Ovary (tissue), 10 donors: ENCODE measurements around the gene KDM5A. TPM values are rescaled to one million over a fixed set of nuclear protein-coding genes. Genes with fewer than 3 reads are reported as not detected.
"Not testable (repeated sequence)": the region's sequence is repeated elsewhere in the genome, so short reads cannot be mapped to it uniquely, and the experiment has no call there.

Experiments used
- DNase-seq, 5 donors: peaks; one replicate each; pipeline ENCODE4 v3.0.0-alpha.2; 2019 to 2020
- H3K27ac ChIP-seq, 2 donors: fragments of 200-600 bp; one replicate each; pipeline versions ENCODE4 v1.5.1 to v1.8.0; 2019 to 2022
- H3K27me3 ChIP-seq: fragments of 200-600 bp; one replicate; pipeline ENCODE4 v1.8.0; 2022
- H3K36me3 ChIP-seq: fragments of 200-600 bp; sonication (generic); one replicate; pipeline ENCODE4 v1.5.1; 2019
- H3K4me1 ChIP-seq: one replicate; pipeline ENCODE4 v1.8.1; 2013; ENCODE audit warnings: mild to moderate bottlenecking, moderate library complexity; ENCODE audit not compliant: insufficient read depth
- H3K4me3 ChIP-seq: fragments of 200-600 bp; sonication (generic); one replicate; pipeline ENCODE4 v1.5.1; 2017
- H3K9me3 ChIP-seq, 2 donors: fragments of 200-600 bp in 1 of 2; sonication (generic) in 1 of 2; one replicate each; pipeline versions ENCODE4 v1.5.1 to v1.8.1; 2013 to 2019; ENCODE audit warnings: mild to moderate bottlenecking in 1 of 2, moderate library complexity in 1 of 2
- EP300 ChIP-seq: sonication (generic); formaldehyde crosslinking; IDR thresholded peaks from one replicate; pipeline ENCODE4 v1.6.1; 2017; ENCODE audit warnings: antibody characterized with exemption
- POLR2A ChIP-seq: fragments of 450-650 bp; IDR thresholded peaks from one replicate; pipeline ENCODE4 v1.6.1; 2017; ENCODE audit warnings: antibody characterized with exemption, mild to moderate bottlenecking, moderate library complexity
- WGBS, 3 donors: extraction: QIAGEN DNeasy Blood & Tissue Kit in 1 of 3; methylation state at CpG; one replicate each; pipeline versions ENCODE4 v1.1.5 to v1.1.7; 2013 to 2017; 5-methylcytosine and 5-hydroxymethylcytosine counted together
- intact Hi-C, 4 donors: fragments of 100-400 bp; cut with DNase I; formaldehyde crosslinking; loops; one replicate each; pipeline versions ENCODE4 v1.11.0 to v1.15.1; 2022 to 2023
- long read RNA-seq, 3 donors: library from polyadenylated mRNA in 2 of 3; unstranded in 2 of 3; transcript quantifications; one replicate each; pipeline ENCODE4 v2.0.0 and lab custom pipeline, GENCODE V29; 2021 to 2026
- polyA plus RNA-seq, 2 donors: library from polyadenylated mRNA; stranded (reverse); fragments of 200-250 nt in 1 of 2; fragments of 350-450 nt in 1 of 2; fragmentation: Illumina TruSeq in 1 of 2; extraction: RNeasy Lipid Tissue Mini Kit (QIAGEN cat#74804) in 1 of 2; gene quantifications; one replicate each; pipeline ENCODE4 v1.2.3, GENCODE V29; 2013 to 2014
- total RNA-seq, 7 donors: library from RNA; depleted of rRNA in 2 of 7; stranded (reverse); fragments of >200 nt in 2 of 7; fragmentation: NEBNext Ultra II Directional in 3 of 7; extraction: Animal tissue kit (Norgen Biotek cat#: 25700) in 3 of 7; gene quantifications; one replicate each; pipeline versions ENCODE4 v1.1.0 to v1.2.4, GENCODE V29; 2016 to 2023
- TF ChIP-seq, protein P1 (sequence below), 3 donors: fragments of 450-650 bp in 2 of 3; fragments of 200-600 bp in 1 of 3; IDR thresholded peaks; one replicate each; pipeline versions ENCODE4 v1.5.1 to v1.8.0; 2016 to 2022; ENCODE audit warnings: antibody characterized with exemption in 3 of 3, mild to moderate bottlenecking in 1 of 3
- donor health status: DM: no; HTN: no; CAD: no; lungs with moderate emphysema.
- donor health status: DM: no; HTN: no; CAD: no.
- donor health status: Bipolar disorder and iron deficiency.
- donor health status: DM: yes; HTN: yes; CAD: no.
- donor health status: DM: no; HTN: no; CAD: no.
- donor health status: DM: yes; HTN: yes; CAD: no.

Gene KDM5A
- total RNA-seq (10 to 100 TPM; 44.5 to 69.9 (median 62.0) TPM), polyA plus RNA-seq (10 to 100 TPM; 11.6 to 21.9 TPM)
- long read RNA-seq, donor 1, partial matches to known transcripts: 111 of 136 reads
- long read RNA-seq, donor 1, other reads (novel, unspliced or antisense): 25 of 136 reads
- long read RNA-seq, donor 2, partial matches to known transcripts: 11 of 12 reads
- long read RNA-seq, donor 2, other reads (novel, unspliced or antisense): 0 of 12 reads
- long read RNA-seq, donor 3, full-length matches to known transcripts: 8 of 33 reads
- long read RNA-seq, donor 3, partial matches to known transcripts: 18 of 33 reads
- long read RNA-seq, donor 3, other reads (novel, unspliced or antisense): 7 of 33 reads

DNA sequence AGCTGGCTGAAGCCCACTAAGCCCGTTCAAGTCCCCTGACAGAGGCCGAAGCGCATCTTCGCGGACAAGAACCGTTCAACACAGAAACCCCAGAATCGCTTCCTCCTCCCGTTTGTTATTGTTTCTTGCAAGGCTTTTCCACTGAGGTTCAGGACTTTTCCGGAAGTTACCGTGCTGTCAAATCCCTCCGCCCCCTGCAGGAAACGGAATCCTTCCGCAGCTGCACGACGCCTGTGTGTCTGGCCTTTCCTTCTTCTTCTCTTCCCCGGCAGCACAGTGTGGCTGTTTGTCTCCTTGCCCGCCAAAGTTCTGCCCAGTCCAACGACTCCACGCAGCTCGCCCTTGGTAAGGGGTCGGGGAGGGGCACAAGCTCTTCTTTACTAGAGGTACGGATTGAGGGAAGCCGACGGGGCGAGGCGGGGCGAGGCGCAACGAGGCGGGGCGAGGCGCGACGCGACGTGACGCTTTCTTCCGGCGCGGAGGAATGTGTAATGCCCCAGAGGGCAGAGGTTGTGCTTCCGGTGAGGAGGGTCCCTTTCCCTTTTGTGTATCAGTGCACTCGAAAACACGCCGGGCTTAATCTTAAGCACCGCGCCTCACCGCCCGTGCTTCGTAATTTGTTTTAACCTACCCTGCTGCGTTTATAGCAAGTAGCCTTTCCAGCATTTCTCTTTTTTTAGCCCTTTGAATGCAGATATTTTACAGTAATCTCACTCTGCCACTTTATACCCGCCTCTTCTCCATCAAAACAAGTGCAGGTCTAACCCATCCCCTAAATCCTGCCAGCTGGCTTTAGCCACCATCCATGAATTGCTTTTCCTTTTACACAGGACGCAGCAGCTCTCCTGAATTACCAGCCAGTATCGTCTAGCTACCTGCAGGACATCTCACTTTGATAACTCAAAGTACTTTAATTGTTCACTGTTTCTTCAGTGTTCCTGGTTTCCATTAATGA is at the start of gene KDM5A:
Gene KDM5A, minus strand, starts transcription at position 179 of the 955 bp plus-strand sequence. CDS start 229 bp downstream, outside the sequence.
- peak; percentile 53 for TF ChIP-seq POLR2A
- TF ChIP-seq, protein P1, sequence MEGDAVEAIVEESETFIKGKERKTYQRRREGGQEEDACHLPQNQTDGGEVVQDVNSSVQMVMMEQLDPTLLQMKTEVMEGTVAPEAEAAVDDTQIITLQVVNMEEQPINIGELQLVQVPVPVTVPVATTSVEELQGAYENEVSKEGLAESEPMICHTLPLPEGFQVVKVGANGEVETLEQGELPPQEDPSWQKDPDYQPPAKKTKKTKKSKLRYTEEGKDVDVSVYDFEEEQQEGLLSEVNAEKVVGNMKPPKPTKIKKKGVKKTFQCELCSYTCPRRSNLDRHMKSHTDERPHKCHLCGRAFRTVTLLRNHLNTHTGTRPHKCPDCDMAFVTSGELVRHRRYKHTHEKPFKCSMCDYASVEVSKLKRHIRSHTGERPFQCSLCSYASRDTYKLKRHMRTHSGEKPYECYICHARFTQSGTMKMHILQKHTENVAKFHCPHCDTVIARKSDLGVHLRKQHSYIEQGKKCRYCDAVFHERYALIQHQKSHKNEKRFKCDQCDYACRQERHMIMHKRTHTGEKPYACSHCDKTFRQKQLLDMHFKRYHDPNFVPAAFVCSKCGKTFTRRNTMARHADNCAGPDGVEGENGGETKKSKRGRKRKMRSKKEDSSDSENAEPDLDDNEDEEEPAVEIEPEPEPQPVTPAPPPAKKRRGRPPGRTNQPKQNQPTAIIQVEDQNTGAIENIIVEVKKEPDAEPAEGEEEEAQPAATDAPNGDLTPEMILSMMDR (IDR thresholded peaks at IDR 0.05): peak in 2 of 3 donors; percentile 12 to 21
- TF ChIP-seq EP300: peak; percentile 56
- peak; percentile 88 to 93 (median 91) for DNase-seq
- 1% methylated on average over 53 of the region's 53 CpGs for WGBS, 3 donors
- Histone ChIP-seq H3K27ac (peak within 1 kb of the TSS; percentile 48 to 79), H3K36me3 (no peaks in the 10 kb centered on the region), H3K4me3 (peak within 1 kb of the TSS; percentile 81), H3K27me3 (no peaks in the 10 kb centered on the region), H3K4me1 (no peaks in the 10 kb centered on the region), H3K9me3 (no peaks in the 10 kb centered on the region)
- intact Hi-C loops: no loop called here

DNA sequence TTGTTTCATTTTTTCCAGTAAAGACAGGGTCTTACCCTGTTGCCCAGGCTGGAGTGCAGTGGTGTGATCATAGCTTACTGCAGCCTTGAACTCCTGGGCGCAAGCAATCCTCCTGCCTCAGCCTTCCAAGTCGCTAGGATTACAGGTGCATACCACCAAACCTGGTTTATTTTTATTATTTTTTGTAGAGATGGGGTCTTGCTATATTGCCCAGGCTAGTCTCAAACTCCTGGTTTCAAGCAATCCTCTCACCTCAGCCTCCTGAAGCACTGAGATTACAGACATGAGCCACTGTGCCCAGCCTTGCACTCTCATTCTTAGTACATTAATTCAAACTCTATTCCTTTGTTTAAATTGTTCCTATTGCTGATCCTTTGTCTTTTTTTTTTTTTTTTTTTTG is 46.6 kb upstream of the KDM5A start:
- DNase-seq, H3K4me3 ChIP-seq, H3K27me3 ChIP-seq, H3K36me3 ChIP-seq, intact Hi-C loops, H3K4me1 ChIP-seq, H3K9me3 ChIP-seq, H3K27ac ChIP-seq: not testable (repeated sequence)
- WGBS, 3 donors: 93 to 96% (median 95%) methylated on average over 2 of the region's 2 CpGs

DNA sequence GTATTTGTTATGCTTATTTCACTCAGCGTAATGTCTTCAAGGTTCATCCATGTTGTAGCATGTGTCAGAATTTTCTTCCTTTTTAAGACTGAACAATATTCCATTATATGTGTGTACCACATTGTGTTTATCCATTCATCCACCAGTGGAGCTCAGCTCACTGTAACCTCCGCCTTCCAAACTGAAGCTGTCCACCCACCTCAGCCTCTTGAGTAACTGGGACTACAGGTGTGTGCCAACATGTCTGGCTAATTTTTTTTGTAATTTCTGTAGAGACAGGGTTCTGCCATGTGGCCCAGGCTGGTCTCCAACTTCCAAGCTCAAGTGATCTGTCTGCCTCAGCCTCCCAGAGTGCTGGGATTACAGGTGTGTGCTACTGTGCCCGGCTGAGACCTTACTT is 33.4 kb upstream of the KDM5A start:
- H3K4me3 ChIP-seq: no peak overlapping the region
- no peaks in the 10 kb centered on the region for H3K27me3 ChIP-seq
- intact Hi-C loops: no loop called here
- H3K4me1 ChIP-seq: no peaks in the 10 kb centered on the region
- DNase-seq: no peak
- H3K36me3 ChIP-seq: no peaks in the 10 kb centered on the region
- no peak overlapping the region for H3K27ac ChIP-seq
- H3K9me3 ChIP-seq: no peaks in the 10 kb centered on the region
- no peak for TF ChIP-seq EP300
- TF ChIP-seq POLR2A: no peak
- TF ChIP-seq, protein P1 (IDR thresholded peaks at IDR 0.05): no peak
- 89 to 94% (median 94%) methylated on average over 3 of the region's 3 CpGs for WGBS, 3 donors

DNA sequence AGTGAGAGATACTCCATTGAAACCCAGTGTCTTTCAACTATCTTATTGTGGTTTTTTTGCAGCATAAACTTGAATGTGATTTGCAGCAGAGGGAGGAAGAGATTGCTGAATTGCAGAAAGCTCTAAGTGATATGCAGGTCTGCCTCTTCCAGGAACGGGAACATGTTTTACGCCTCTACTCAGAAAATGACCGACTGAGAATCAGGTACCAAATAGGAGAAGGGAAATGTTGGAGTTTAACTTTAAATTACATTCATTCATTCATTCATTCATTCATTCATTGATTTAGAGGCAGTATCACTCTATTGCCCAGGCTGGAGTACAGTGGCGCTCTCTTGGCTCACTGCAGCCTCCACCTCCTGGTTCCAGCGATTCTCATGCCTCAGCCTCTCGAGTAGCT is 29.3 kb upstream of the KDM5A start:
- DNase-seq: no peak
- Histone ChIP-seq H3K4me1 (no peaks in the 10 kb centered on the region), H3K27ac (no peak overlapping the region), H3K4me3 (no peak overlapping the region), H3K36me3 (no peaks in the 10 kb centered on the region), H3K9me3 (no peaks in the 10 kb centered on the region), H3K27me3 (no peaks in the 10 kb centered on the region)
- 95 to 96% (median 95%) methylated on average over 6 of the region's 6 CpGs for WGBS, 3 donors
- intact Hi-C loops: no loop called here
- TF ChIP-seq POLR2A (no peak), EP300 (no peak)
- TF ChIP-seq, protein P1 (IDR thresholded peaks at IDR 0.05): no peak
